ENCODE data around the gene PHKA2. TPM values are rescaled to one million over a fixed set of nuclear protein-coding genes. Genes with fewer than 3 reads are reported as not detected.

PHKA2 gene
- total RNA-seq, 2 donors from 2014 or later: 29.3 to 55.8 TPM

DNA sequence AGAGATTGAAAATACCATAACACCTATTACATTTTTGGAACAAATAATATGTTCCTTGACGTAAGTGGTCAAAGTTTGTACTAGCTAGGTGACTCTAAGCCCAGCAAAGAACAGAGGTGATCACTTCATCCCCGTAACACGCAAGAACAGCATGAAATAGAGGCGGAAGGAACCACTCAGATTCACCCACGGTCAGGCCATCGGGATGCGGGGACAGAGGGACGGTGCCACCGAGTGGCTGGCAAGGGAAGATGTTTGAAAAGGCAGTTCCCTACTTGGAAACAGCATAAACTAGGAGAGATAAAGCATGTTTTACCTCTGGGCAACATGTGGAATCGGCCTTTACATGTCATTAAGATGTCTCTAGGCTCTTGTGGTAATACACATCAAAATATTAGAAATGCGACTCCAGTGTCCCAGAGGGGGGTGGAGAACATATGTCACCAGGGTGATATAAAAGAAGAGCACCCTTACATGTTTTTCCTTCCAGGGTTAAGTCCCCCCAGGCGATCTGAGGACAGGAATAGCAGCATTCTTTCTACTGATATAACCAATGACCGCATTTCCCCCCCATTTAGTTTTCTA is 84.0 kb downstream of the PHKA2 start:
- Histone ChIP-seq H3K4me3 (no peak overlapping the region), H3K27me3 (replicated peaks; ENCODE audit: insufficient read depth) (no peaks in the 10 kb centered on the region), H3K36me3 (no peaks in the 10 kb centered on the region), H3K9me3 (no peaks in the 10 kb centered on the region), H3K4me1 (replicated peaks) (no peaks in the 10 kb centered on the region), H3K27ac (peak overlapping the region in 1 of 2 donors; percentile 41)
- TF ChIP-seq POLR2AphosphoS5 (IDR thresholded peaks at IDR 0.05) (no peak), POLR2A (IDR thresholded peaks at IDR 0.05) (no peak)
- TF ChIP-seq, protein P1, sequence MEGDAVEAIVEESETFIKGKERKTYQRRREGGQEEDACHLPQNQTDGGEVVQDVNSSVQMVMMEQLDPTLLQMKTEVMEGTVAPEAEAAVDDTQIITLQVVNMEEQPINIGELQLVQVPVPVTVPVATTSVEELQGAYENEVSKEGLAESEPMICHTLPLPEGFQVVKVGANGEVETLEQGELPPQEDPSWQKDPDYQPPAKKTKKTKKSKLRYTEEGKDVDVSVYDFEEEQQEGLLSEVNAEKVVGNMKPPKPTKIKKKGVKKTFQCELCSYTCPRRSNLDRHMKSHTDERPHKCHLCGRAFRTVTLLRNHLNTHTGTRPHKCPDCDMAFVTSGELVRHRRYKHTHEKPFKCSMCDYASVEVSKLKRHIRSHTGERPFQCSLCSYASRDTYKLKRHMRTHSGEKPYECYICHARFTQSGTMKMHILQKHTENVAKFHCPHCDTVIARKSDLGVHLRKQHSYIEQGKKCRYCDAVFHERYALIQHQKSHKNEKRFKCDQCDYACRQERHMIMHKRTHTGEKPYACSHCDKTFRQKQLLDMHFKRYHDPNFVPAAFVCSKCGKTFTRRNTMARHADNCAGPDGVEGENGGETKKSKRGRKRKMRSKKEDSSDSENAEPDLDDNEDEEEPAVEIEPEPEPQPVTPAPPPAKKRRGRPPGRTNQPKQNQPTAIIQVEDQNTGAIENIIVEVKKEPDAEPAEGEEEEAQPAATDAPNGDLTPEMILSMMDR (IDR thresholded peaks at IDR 0.05): peak in 2 of 4 experiments; percentile 21 to 37
- intact Hi-C loops (cut with DNase I): loop anchor here (5.0 to 10.0 kb wide), 2 partner anchors 475 to 508 kb away; partner anchors contain the start of gene CDKL5
- WGBS: 50% methylated on average over 13 of the region's 13 CpGs
- DNase-seq (ENCODE audit: low spot score): peak; percentile 19

DNA sequence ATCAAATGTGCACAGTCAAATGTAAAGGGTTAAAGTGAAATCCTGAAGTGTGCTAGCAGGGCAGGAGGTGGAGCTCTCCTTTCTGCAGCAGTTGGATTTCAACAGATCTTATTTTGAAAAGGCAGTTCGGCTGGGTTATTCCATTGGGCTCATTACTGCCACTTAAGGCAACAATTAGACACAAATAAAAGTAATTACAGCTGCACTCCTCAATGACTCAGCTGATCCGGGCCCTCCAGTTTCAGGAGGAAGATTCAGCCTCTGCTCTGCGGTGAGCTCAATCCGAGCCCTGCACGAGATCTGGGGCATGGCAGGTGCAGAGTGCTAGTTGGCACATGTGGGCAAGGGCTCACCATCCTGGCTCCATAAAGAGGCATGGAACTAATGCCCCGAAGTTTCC is 85.4 kb downstream of the PHKA2 start:
- no peaks in the 10 kb centered on the region for H3K36me3 ChIP-seq
- no peak overlapping the region for H3K4me3 ChIP-seq
- intact Hi-C loops (cut with DNase I): loop anchor here (5.0 to 10.0 kb wide), 2 partner anchors 474 to 506 kb away; partner anchors contain the start of gene CDKL5
- 56% methylated on average over 5 of the region's 6 CpGs for WGBS
- H3K27me3 ChIP-seq (replicated peaks; ENCODE audit: insufficient read depth): no peaks in the 10 kb centered on the region
- H3K4me1 ChIP-seq (replicated peaks): no peaks in the 10 kb centered on the region
- H3K9me3 ChIP-seq: no peaks in the 10 kb centered on the region
- no peak overlapping the region for H3K27ac ChIP-seq
- TF ChIP-seq, protein P1 (IDR thresholded peaks at IDR 0.05): no peak
- no peak for TF ChIP-seq POLR2AphosphoS5 (IDR thresholded peaks at IDR 0.05)
- no peak for TF ChIP-seq POLR2A (IDR thresholded peaks at IDR 0.05)
- DNase-seq (ENCODE audit: low spot score): no peak

DNA sequence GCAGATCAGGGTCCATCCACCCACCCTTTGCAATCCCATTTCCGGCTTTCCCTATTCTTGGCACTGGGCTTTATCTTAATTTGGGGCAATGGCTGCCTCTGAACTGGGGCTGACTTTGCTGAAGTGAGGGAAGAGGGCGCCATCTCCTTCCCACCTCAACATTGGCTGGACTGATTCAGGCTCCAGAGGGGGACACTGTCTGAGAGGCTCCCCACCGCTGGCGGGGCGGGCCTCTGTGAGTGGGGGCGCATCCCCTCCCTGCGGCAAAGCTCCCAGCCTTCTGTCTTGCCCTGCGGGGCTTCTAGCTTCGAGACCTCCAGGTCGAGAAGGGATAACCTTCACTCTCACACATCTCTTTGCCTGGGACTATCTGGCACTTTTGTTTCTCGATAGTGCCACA is 85.8 kb downstream of the PHKA2 start:
- 91% methylated on average over 7 of the region's 11 CpGs for WGBS
- TF ChIP-seq, protein P1 (IDR thresholded peaks at IDR 0.05): no peak
- TF ChIP-seq POLR2A (IDR thresholded peaks at IDR 0.05): no peak
- no peak for TF ChIP-seq POLR2AphosphoS5 (IDR thresholded peaks at IDR 0.05)
- H3K36me3 ChIP-seq: no peaks in the 10 kb centered on the region
- H3K27ac ChIP-seq: no peak overlapping the region
- DNase-seq (ENCODE audit: low spot score): no peak
- no peaks in the 10 kb centered on the region for H3K9me3 ChIP-seq
- H3K27me3 ChIP-seq (replicated peaks; ENCODE audit: insufficient read depth): no peaks in the 10 kb centered on the region
- no peak overlapping the region for H3K4me3 ChIP-seq
- H3K4me1 ChIP-seq (replicated peaks): no peaks in the 10 kb centered on the region
- intact Hi-C loops (cut with DNase I): loop anchor here (5.0 to 10.0 kb wide), 2 partner anchors 473 to 506 kb away; partner anchors contain the start of gene CDKL5

DNA sequence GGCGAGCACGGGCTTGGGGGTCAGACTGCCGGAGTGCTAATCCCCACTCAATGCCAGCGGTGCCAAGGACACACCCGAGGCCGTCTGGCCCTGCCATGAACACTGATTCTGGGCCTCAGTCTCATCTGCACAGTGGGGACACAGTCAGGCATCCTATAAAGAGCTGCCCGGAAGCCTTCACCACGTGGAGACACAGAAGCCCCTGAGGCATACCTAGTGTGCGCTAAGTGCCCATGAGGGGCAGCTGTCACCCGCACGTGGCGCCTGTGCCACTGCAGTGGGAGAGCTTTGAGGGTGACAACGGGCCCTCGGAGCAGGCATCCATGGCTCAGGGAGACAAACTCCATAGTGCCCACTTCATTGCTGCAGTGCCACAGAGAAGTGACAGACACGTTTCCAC is 86.3 kb downstream of the PHKA2 start:
- Histone ChIP-seq H3K4me1 (replicated peaks) (no peaks in the 10 kb centered on the region), H3K4me3 (no peak overlapping the region), H3K36me3 (no peaks in the 10 kb centered on the region), H3K27ac (no peak overlapping the region), H3K27me3 (replicated peaks; ENCODE audit: insufficient read depth) (no peaks in the 10 kb centered on the region), H3K9me3 (no peaks in the 10 kb centered on the region)
- WGBS: 98% methylated on average over 6 of the region's 15 CpGs
- no peak for DNase-seq (ENCODE audit: low spot score)
- intact Hi-C loops (cut with DNase I): loop anchor here (5.0 to 10.0 kb wide), 2 partner anchors 473 to 505 kb away; partner anchors contain the start of gene CDKL5
- TF ChIP-seq POLR2AphosphoS5 (IDR thresholded peaks at IDR 0.05) (no peak), POLR2A (IDR thresholded peaks at IDR 0.05) (no peak)
- TF ChIP-seq, protein P1 (IDR thresholded peaks at IDR 0.05): no peak
